Uterus (tissue), 4 donors: ENCODE data around the gene EXOC6. TPM values are rescaled to one million over a fixed set of nuclear protein-coding genes. Genes with fewer than 3 reads are reported as not detected.

Source experiments
- DNase-seq, 2 donors: peaks; one replicate each; pipeline ENCODE4 v3.0.0-alpha.2; 2019 to 2020
- H3K27ac ChIP-seq, 2 donors: fragments of 200-600 bp; sonication (generic); 1 replicate in 1 of 2; 2 replicates in 1 of 2; pipeline ENCODE4 v1.5.1; 2016 to 2018
- H3K27me3 ChIP-seq, 2 donors: fragments of 200-600 bp; sonication (generic); one replicate each; pipeline ENCODE4 v1.5.1; 2018 to 2019; ENCODE audit warnings: control low read depth in 1 of 2
- H3K36me3 ChIP-seq, 2 donors: fragments of 200-600 bp; sonication (generic); one replicate each; pipeline ENCODE4 v1.5.1; 2019; ENCODE audit warnings: control low read depth in 1 of 2
- H3K4me1 ChIP-seq, 2 donors: fragments of 200-600 bp; sonication (generic); one replicate each; pipeline ENCODE4 v1.5.1; 2018 to 2019; ENCODE audit warnings: control low read depth in 1 of 2
- H3K4me3 ChIP-seq, 2 donors: fragments of 200-600 bp; sonication (generic); 1 replicate in 1 of 2; 2 replicates in 1 of 2; pipeline ENCODE4 v1.5.1; 2018 to 2019; ENCODE audit warnings: mild to moderate bottlenecking in 1 of 2
- H3K9me3 ChIP-seq, 2 donors: fragments of 200-600 bp; sonication (generic); one replicate each; pipeline ENCODE4 v1.5.1; 2019; ENCODE audit warnings: control low read depth in 1 of 2
- CTCF ChIP-seq, 4 experiments: fragments of 200-600 bp in 2 of 4; fragments of 450-650 bp in 2 of 4; sonication (generic) in 2 of 4; IDR thresholded peaks; one replicate each; pipeline ENCODE4 v1.5.1; 2016 to 2019; ENCODE audit warnings: antibody characterized with exemption in 4 of 4, mild to moderate bottlenecking in 2 of 4, moderate library complexity in 1 of 4
- POLR2A ChIP-seq, 2 donors: fragments of 450-650 bp; IDR thresholded peaks; one replicate each; pipeline ENCODE4 v1.6.1; 2016; ENCODE audit warnings: antibody characterized with exemption in 2 of 2, mild to moderate bottlenecking in 1 of 2, moderate library complexity in 1 of 2
- intact Hi-C: fragments of 100-400 bp; cut with DNase I; formaldehyde crosslinking; loops from one replicate; pipeline ENCODE4 v1.15.1; 2023; ENCODE audit warnings: low total_unique reads
- total RNA-seq, 4 donors: library from RNA; depleted of rRNA in 3 of 4; stranded (reverse); fragments of >200 nt in 3 of 4; gene quantifications; one replicate each; pipeline versions ENCODE4 v1.1.0 to v1.2.4, GENCODE V29; 2014 to 2023
- donor health status: DM: yes; HTN: yes; CAD: no.

Gene EXOC6
- total RNA-seq, 4 donors from 2014 or later, result 4.9 to 35.4 (median 20.2) TPM

- intact Hi-C loops, result no loop called here
- TF ChIP-seq POLR2A (IDR thresholded peaks at IDR 0.05) (no peak), CTCF (IDR thresholded peaks at IDR 0.05) (no peak)
- Histone ChIP-seq H3K4me1 (peaks cover 0 to 18% of the 10 kb centered on the region in 2 donors), H3K36me3 (no peaks in the 10 kb centered on the region), H3K9me3 (no peaks in the 10 kb centered on the region), H3K27me3 (peaks cover 0 to 3% of the 10 kb centered on the region in 2 donors), H3K4me3 (no peak overlapping the region), H3K27ac (no peak overlapping the region)
- no peak for DNase-seq
Measured at GRCh38 chr10:93067443-93068365, 219.4 kb downstream of the EXOC6 start.

GRCh38 chr10:93068411-93069244 lies 220.3 kb downstream of the EXOC6 start:
- Histone ChIP-seq H3K4me1 (peaks cover 0 to 15% of the 10 kb centered on the region in 2 donors), H3K4me3 (no peak overlapping the region), H3K36me3 (no peaks in the 10 kb centered on the region), H3K27ac (no peak overlapping the region), H3K9me3 (no peaks in the 10 kb centered on the region), H3K27me3 (peaks cover 0 to 9% of the 10 kb centered on the region in 2 donors)
- intact Hi-C loops, result no loop called here
- TF ChIP-seq POLR2A (IDR thresholded peaks at IDR 0.05) (no peak), CTCF (IDR thresholded peaks at IDR 0.05) (no peak)
- no peak for DNase-seq

- TF ChIP-seq POLR2A (IDR thresholded peaks at IDR 0.05), result no peak
- TF ChIP-seq CTCF (IDR thresholded peaks at IDR 0.05), result no peak
- H3K27me3 ChIP-seq, result peaks cover 0 to 13% of the 10 kb centered on the region in 2 donors
- H3K9me3 ChIP-seq, result no peaks in the 10 kb centered on the region
- no peaks in the 10 kb centered on the region for H3K36me3 ChIP-seq
- no peak overlapping the region for H3K4me3 ChIP-seq
- DNase-seq, result no peak
- peaks cover 0 to 20% of the 10 kb centered on the region in 2 donors for H3K4me1 ChIP-seq
- H3K27ac ChIP-seq, result no peak overlapping the region
- intact Hi-C loops, result no loop called here
Measured at GRCh38 chr10:93069245-93069561, 220.9 kb downstream of the EXOC6 start.

GRCh38 chr10:93070378-93071176 lies 222.3 kb downstream of the EXOC6 start:
- TF ChIP-seq CTCF (IDR thresholded peaks at IDR 0.05) (no peak), POLR2A (IDR thresholded peaks at IDR 0.05) (no peak)
- Histone ChIP-seq H3K27me3 (peaks cover 0 to 24% of the 10 kb centered on the region in 2 donors), H3K4me1 (peaks cover 0 to 28% of the 10 kb centered on the region in 2 donors), H3K4me3 (no peak overlapping the region), H3K9me3 (no peaks in the 10 kb centered on the region), H3K36me3 (no peaks in the 10 kb centered on the region), H3K27ac (no peak overlapping the region)
- intact Hi-C loops, result no loop called here
- DNase-seq, result no peak
